ENCODE data around the gene RAB7B. TPM values are rescaled to one million over a fixed set of nuclear protein-coding genes. Genes with fewer than 3 reads are reported as not detected.
A peak's percentile ranks its signal among the peaks of the same experiment; 100 is the strongest.

The RAB7B gene
- total and polyA plus RNA-seq, 4 donors: 0.08 to 0.89 (median 0.20) TPM; not detected in 1

- Histone ChIP-seq H3K9me3 (ENCODE audit: control insufficient read depth in 4 of 4, low read length in 3 of 4) (no peaks in the 10 kb centered on the region), H3K9ac (ENCODE audit: low read depth in 1 of 2, low read length in 2 of 2) (no peak overlapping the region), H3K27ac (ENCODE audit: low read depth in 1 of 2, low read length in 2 of 2) (no peak overlapping the region), H3K4me3 (ENCODE audit: low read depth in 1 of 3, low read length in 3 of 3) (no peak overlapping the region), H3K27me3 (ENCODE audit: control insufficient read depth in 4 of 4, insufficient read depth in 4 of 4, low read length in 3 of 4) (no peaks in the 10 kb centered on the region), H3K36me3 (ENCODE audit: control insufficient read depth in 4 of 4, insufficient read depth in 3 of 4, low read depth in 1 of 4, low read length in 3 of 4) (no peaks in the 10 kb centered on the region), H3K4me1 (ENCODE audit: control insufficient read depth in 4 of 4, insufficient read depth in 4 of 4, low read length in 3 of 4) (peaks cover 0 to 4% (median 0%) of the 10 kb centered on the region in 4 donors)
- no peak for DNase-seq (ENCODE audit: low spot score)
- 95% methylated on average over 9 of the region's 9 CpGs for WGBS
- TF ChIP-seq EGR1 (IDR thresholded peaks at IDR 0.05; ENCODE audit: low read depth in 2 of 2) (no peak), NR2F2 (IDR thresholded peaks at IDR 0.05) (no peak), RAD21 (IDR thresholded peaks at IDR 0.05) (no peak), SP1 (IDR thresholded peaks at IDR 0.05) (no peak), CTCF (IDR thresholded peaks at IDR 0.05; ENCODE audit: low read depth, low read length, missing input control) (no peak), REST (IDR thresholded peaks at IDR 0.05) (no peak), RXRA (IDR thresholded peaks at IDR 0.05) (no peak), ZBTB33 (IDR thresholded peaks at IDR 0.05) (no peak), HNF4G (IDR thresholded peaks at IDR 0.05) (no peak), GABPA (IDR thresholded peaks at IDR 0.05 in 1 of 2, conservative IDR thresholded peaks at IDR 0.05 in 1 of 2) (no peak), ATF3 (IDR thresholded peaks at IDR 0.05) (no peak)
Measured at GRCh38 chr1:206021008-206021625, 17.9 kb upstream of the RAB7B start.

- TF ChIP-seq TAF1 (conservative IDR thresholded peaks at IDR 0.05) (no peak), RXRA (IDR thresholded peaks at IDR 0.05) (peak in 1 of 2 donors; percentile 39), HNF4A (conservative IDR thresholded peaks at IDR 0.05) (peak; percentile 64 to 89)
- no peak for DNase-seq (ENCODE audit: low spot score)
- H3K27ac ChIP-seq (ENCODE audit: low read depth in 1 of 2, low read length in 2 of 2): no peak overlapping the region
Measured at GRCh38 chr1:206020393-206021007, 17.3 kb upstream of the RAB7B start.

More at GRCh38 chr1:206020393-206021007, 17.3 kb upstream of the RAB7B start:
- WGBS: 95% methylated on average over 4 of the region's 4 CpGs
- Histone ChIP-seq H3K36me3 (ENCODE audit: control insufficient read depth in 4 of 4, insufficient read depth in 3 of 4, low read depth in 1 of 4, low read length in 3 of 4) (no peaks in the 10 kb centered on the region), H3K9ac (ENCODE audit: low read depth in 1 of 2, low read length in 2 of 2) (no peak overlapping the region), H3K9me3 (ENCODE audit: control insufficient read depth in 4 of 4, low read length in 3 of 4) (no peaks in the 10 kb centered on the region), H3K4me1 (ENCODE audit: control insufficient read depth in 4 of 4, insufficient read depth in 4 of 4, low read length in 3 of 4) (peaks cover 0 to 4% (median 0%) of the 10 kb centered on the region in 4 donors), H3K27me3 (ENCODE audit: control insufficient read depth in 4 of 4, insufficient read depth in 4 of 4, low read length in 3 of 4) (no peaks in the 10 kb centered on the region), H3K4me3 (ENCODE audit: low read depth in 1 of 3, low read length in 3 of 3) (no peak overlapping the region)
